CD4-positive, alpha-beta T cell treated with Interferon alpha-2 for 1 hour (primary cell): ENCODE data around the gene S1PR1.

ENCODE experiments used
- DNase-seq, 2 donors: peaks; one replicate each; pipeline ENCODE4 v3.0.0-alpha.2; 2020 to 2022

Gene S1PR1

GRCh38 chr1:101282314-101283038 is 45.7 kb downstream of the S1PR1 start:
- DNase-seq: no peak

GRCh38 chr1:101283443-101283842 is 46.6 kb downstream of the S1PR1 start:
- no peak for DNase-seq

DNA sequence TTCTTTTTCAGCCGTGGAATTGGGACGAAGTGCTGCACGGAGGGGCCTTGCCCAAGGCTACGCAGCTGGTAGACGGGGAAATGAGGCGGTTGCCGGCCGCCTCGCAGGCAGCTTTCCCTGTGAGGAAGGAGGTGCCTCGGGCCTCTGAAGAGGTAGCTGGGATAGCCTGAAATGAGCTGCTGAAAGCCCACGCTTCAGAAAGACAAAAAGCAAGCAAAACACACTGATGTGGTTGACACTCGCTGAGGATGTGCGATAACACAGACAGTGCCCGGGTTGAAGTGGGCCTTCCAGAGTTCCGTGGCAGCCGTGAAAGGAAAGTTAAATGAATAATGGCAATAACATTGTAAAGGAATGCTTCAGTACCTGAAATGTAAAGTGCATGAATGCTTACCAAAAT is 47.2 kb downstream of the S1PR1 start:
- DNase-seq: peak; percentile 35 to 57

DNA sequence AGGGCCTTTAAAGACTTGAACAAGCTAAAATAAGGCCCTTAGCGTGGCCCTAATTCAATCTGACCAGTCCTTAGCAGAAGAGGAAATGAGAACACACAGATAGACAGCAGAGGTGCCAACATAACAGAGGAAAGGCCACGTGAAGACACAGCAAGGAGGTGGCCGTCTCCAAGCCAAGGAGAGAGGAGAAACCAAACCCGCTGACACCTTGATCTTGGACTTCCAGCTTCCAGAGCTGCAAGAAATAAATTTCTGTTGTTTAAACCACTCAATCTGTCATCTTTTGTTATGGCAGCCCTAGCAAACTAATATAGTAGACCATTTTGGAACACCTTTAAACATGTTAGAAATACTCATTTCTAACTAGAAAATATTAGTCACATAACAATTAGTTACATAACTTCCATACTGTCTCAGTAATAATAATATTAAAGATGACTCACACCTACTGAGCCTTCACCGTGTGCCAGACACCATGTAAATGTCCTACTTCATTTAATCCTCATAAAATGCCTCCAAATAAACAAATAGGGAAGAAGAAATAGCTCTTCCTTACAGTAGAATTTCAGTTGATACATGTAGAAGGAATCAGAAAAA is 47.9 kb downstream of the S1PR1 start:
- no peak for DNase-seq

- DNase-seq: no peak
These were observed 49.2 kb downstream of the S1PR1 start for GRCh38 chr1:101285922-101286570.

- DNase-seq: peak; percentile 75 to 86
These were observed 51.7 kb downstream of the S1PR1 start for GRCh38 chr1:101288491-101288944.

DNA sequence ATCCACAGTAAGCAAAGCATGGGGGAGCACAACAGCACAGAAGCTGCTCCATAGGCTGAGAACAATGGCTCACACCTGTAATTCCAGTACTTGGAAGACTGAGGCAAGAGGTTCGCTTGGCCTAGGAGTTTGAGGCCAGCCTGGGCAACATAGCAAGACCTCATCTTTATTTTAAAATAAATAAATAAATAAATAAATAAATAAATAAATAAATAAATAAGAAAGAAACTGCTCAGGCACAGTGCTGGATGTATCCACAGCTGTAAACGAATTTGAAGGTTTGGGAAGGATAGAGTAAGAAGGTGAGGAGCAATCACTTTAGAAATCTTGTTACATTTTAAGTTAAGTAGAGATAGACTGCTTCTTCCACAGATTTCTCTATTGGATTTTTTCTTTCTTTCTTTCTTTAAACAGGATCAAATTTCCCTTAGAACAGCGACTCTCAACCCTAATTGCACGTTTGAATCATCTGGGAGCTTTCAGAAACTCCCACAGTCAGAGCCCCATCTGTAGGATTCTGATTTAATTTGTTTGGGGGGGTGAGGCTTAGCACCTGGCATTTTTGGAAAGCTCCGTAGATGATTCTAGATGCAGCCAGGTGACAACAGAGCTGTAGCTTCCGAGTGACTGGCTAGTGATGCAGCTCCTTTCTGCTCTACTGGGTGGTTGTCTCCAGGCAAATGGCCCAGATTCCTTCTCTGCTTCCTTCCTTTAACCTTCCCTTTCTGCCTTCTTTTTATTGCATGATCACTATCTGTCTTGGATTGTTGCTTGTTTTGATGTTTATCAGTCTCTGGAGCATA is 53.5 kb downstream of the S1PR1 start:
- no peak for DNase-seq
